GM12878 (cell line): ENCODE data around the gene ADGRG7. TPM values are rescaled to one million over a fixed set of nuclear protein-coding genes. Genes with fewer than 3 reads are reported as not detected.
A peak's percentile ranks its signal among the peaks of the same experiment; 100 is the strongest.

Source experiments
- ASH2L ChIP-seq: fragments of 300-600, 200-600 bp; sonication (generic); IDR thresholded peaks from 2 replicates; pipeline ENCODE4 v1.6.1; 2017; ENCODE audit warnings: low read depth, mild to moderate bottlenecking, borderline replicate concordance
- CEBPB ChIP-seq, 2 experiments: fragments of 150-350 bp in 1 of 2; IDR thresholded peaks; 2 replicates each; pipeline ENCODE4 v1.6.1; 2012 to 2014; ENCODE audit warnings: low read depth in 2 of 2, low read length in 2 of 2, borderline replicate concordance in 1 of 2, inconsistent platforms in 1 of 2
- CREM ChIP-seq: IDR thresholded peaks from 2 replicates; pipeline ENCODE4 v1.6.1; 2014; ENCODE audit warnings: antibody characterized with exemption, low read depth
- EGR1 ChIP-seq, 2 experiments: IDR thresholded peaks; 1 replicate in 1 of 2; 2 replicates in 1 of 2; pipeline ENCODE4 v1.6.1; 2011 to 2012; ENCODE audit warnings: low read depth in 2 of 2, low read length in 2 of 2, borderline replicate concordance in 1 of 2, mild to moderate bottlenecking in 1 of 2, moderate library complexity in 1 of 2
- FOXM1 ChIP-seq: IDR thresholded peaks from 2 replicates; pipeline ENCODE4 v1.6.1; 2012; ENCODE audit warnings: low read depth, mild to moderate bottlenecking, inconsistent platforms, low read length, moderate library complexity
- HDGF ChIP-seq: fragments of 450-650 bp; IDR thresholded peaks from 2 replicates; pipeline ENCODE4 v1.6.1; 2016; ENCODE audit warnings: antibody characterized with exemption
- JUND ChIP-seq: IDR thresholded peaks from 2 replicates; pipeline ENCODE4 v1.6.1; 2012; ENCODE audit warnings: low read depth, mild to moderate bottlenecking, low read length, improper control_type of control experiment, moderate library complexity
- KDM1A ChIP-seq: fragments of 200-600 bp; sonication (generic); IDR thresholded peaks from 2 replicates; pipeline ENCODE4 v1.6.1; 2016; ENCODE audit warnings: borderline replicate concordance
- RFX5 ChIP-seq: IDR thresholded peaks from 2 replicates; pipeline ENCODE4 v1.6.1; 2011; ENCODE audit warnings: low read depth, low read length, improper control_type of control experiment
- SMAD5 ChIP-seq: IDR thresholded peaks from 2 replicates; pipeline ENCODE4 v1.6.1; 2016; ENCODE audit warnings: antibody characterized with exemption, low read depth
- SMARCA5 ChIP-seq: fragments of 450-650 bp; IDR thresholded peaks from 2 replicates; pipeline ENCODE4 v1.6.1; 2017; ENCODE audit warnings: mild to moderate bottlenecking
- SREBF1 ChIP-seq: IDR thresholded peaks from 2 replicates; pipeline ENCODE4 v1.6.1; 2012; ENCODE audit warnings: mild to moderate bottlenecking, low read length
- TBL1XR1 ChIP-seq: IDR thresholded peaks from 2 replicates; pipeline ENCODE4 v1.6.1; 2012; ENCODE audit warnings: low read depth, low read length, improper control_type of control experiment
- TCF12 ChIP-seq: IDR thresholded peaks from 2 replicates; pipeline ENCODE4 v1.6.1; 2011; ENCODE audit warnings: low read depth, mild to moderate bottlenecking, low read length
- polyA plus RNA-seq, 11 experiments: library from polyadenylated mRNA; depleted of rRNA in 4 of 11; unstranded in 6 of 11; stranded (reverse) in 5 of 11; fragments of >200 nt; fragmentation: Nextera tagmentation in 4 of 11; fragmentation: Illumina TruSeq in 1 of 11; extraction: Ambion mirVana in 4 of 11; extraction: Trizol in 1 of 11; gene quantifications; 1 replicate in 1 of 11; 2 replicates in 10 of 11; pipeline versions ENCODE4 v1.2.1 to v1.2.3, GENCODE V29; 2011 to 2016; ENCODE audit warnings: inconsistent platforms in 2 of 11, missing spikeins in 2 of 11, low read depth in 1 of 11
- total RNA-seq, 4 experiments: library from RNA; depleted of rRNA in 3 of 4; stranded (reverse); fragments of >200 nt in 3 of 4; fragmentation: Illumina TruSeq in 1 of 4; extraction: Trizol in 1 of 4; gene quantifications; 2 replicates each; pipeline versions ENCODE4 v1.2.1 to v1.2.3, GENCODE V29; 2013 to 2021
- TF ChIP-seq, protein P1 (sequence below): fragments of 450-650 bp; IDR thresholded peaks from 2 replicates; pipeline ENCODE4 v1.6.1; 2017; ENCODE audit warnings: mild to moderate bottlenecking
- TF ChIP-seq, protein P2 (sequence below): fragments of 450-650 bp; IDR thresholded peaks from 2 replicates; pipeline ENCODE4 v1.6.1; 2017; ENCODE audit warnings: antibody characterized with exemption, mild to moderate bottlenecking, moderate library complexity
- TF ChIP-seq, protein P3 (sequence below): fragments of 450-650 bp; conservative IDR thresholded peaks from 2 replicates; pipeline ENCODE4 v1.6.1; 2017; ENCODE audit warnings: mild to moderate bottlenecking, moderate library complexity
- TF ChIP-seq, protein P4 (sequence below): fragments of 450-650 bp; IDR thresholded peaks from 2 replicates; pipeline ENCODE4 v1.6.1; 2018; ENCODE audit warnings: borderline replicate concordance, mild to moderate bottlenecking; ENCODE audit not compliant: partially characterized antibody
- TF ChIP-seq, protein P5 (sequence below): IDR thresholded peaks from 2 replicates; pipeline ENCODE4 v1.6.1; 2011; ENCODE audit warnings: low read depth, low read length, improper control_type of control experiment, borderline replicate concordance

The ADGRG7 gene
- total and polyA plus RNA-seq, 10 of the 15 experiments (the other 5 are each of a cell fraction or from before 2014, with no cell fraction given), result 0.02 to 0.21 (median 0.14) TPM; not detected in 7

DNA sequence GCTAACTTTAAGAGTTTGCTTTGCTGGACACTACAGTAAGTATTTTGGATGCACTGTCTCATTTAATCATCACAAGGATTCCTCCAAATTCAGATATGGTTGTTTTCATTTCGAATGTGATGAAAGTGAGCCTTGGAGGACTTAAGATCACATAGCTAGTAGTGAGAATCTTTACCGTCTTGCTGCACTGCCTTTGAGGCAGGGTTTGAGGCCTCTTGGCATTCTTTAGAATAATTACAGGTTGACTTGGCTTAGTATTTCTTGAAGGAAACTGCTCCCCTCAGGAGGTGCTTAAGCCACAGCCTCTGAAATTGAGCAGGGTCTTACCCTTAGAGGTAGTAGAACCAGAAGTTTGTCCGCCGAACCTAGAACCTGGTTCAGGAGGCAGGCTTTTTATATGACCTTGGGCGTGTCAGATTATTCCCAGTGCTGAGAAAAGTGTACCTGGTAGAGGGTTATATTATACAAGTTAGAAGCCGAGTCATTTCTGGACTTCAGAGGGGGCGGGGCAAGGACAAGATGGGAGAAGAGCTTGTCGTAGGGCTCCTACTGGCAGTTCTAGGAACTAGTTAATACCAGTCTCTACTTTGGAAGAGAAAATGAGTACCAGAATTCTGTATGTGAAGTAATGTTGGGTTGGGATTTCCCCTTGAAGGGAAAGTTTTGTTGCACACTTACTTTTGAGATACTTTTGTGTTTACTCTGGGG is 101.0 kb downstream of the ADGRG7 start (continued):
- TF ChIP-seq RFX5 (no peak), SMAD5 (no peak), FOXM1 (peak; percentile 47; the same call in 1 of the 2 replicates), ASH2L (no peak), JUND (peak; percentile 69; the same call in 1 of the 2 replicates), TBL1XR1 (0 out of 2 replicates have a peak, but pooled peaks have one; percentile 50), CREM (no peak), TCF12 (no peak), EGR1 (IDR thresholded peaks at IDR 0.05; ENCODE audit: borderline replicate concordance in 1 of 2, low read depth in 2 of 2, low read length in 2 of 2) (no peak), SMARCA5 (no peak), HDGF (no peak), KDM1A (no peak), SREBF1 (no peak), CEBPB (IDR thresholded peaks at IDR 0.05; ENCODE audit: borderline replicate concordance in 1 of 2, low read depth in 2 of 2, low read length in 2 of 2) (no peak)
- TF ChIP-seq, protein P1, sequence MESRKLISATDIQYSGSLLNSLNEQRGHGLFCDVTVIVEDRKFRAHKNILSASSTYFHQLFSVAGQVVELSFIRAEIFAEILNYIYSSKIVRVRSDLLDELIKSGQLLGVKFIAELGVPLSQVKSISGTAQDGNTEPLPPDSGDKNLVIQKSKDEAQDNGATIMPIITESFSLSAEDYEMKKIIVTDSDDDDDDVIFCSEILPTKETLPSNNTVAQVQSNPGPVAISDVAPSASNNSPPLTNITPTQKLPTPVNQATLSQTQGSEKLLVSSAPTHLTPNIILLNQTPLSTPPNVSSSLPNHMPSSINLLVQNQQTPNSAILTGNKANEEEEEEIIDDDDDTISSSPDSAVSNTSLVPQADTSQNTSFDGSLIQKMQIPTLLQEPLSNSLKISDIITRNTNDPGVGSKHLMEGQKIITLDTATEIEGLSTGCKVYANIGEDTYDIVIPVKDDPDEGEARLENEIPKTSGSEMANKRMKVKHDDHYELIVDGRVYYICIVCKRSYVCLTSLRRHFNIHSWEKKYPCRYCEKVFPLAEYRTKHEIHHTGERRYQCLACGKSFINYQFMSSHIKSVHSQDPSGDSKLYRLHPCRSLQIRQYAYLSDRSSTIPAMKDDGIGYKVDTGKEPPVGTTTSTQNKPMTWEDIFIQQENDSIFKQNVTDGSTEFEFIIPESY, result no peak
- TF ChIP-seq, protein P2, sequence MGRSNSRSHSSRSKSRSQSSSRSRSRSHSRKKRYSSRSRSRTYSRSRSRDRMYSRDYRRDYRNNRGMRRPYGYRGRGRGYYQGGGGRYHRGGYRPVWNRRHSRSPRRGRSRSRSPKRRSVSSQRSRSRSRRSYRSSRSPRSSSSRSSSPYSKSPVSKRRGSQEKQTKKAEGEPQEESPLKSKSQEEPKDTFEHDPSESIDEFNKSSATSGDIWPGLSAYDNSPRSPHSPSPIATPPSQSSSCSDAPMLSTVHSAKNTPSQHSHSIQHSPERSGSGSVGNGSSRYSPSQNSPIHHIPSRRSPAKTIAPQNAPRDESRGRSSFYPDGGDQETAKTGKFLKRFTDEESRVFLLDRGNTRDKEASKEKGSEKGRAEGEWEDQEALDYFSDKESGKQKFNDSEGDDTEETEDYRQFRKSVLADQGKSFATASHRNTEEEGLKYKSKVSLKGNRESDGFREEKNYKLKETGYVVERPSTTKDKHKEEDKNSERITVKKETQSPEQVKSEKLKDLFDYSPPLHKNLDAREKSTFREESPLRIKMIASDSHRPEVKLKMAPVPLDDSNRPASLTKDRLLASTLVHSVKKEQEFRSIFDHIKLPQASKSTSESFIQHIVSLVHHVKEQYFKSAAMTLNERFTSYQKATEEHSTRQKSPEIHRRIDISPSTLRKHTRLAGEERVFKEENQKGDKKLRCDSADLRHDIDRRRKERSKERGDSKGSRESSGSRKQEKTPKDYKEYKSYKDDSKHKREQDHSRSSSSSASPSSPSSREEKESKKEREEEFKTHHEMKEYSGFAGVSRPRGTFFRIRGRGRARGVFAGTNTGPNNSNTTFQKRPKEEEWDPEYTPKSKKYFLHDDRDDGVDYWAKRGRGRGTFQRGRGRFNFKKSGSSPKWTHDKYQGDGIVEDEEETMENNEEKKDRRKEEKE, result no peak
- TF ChIP-seq, protein P3, sequence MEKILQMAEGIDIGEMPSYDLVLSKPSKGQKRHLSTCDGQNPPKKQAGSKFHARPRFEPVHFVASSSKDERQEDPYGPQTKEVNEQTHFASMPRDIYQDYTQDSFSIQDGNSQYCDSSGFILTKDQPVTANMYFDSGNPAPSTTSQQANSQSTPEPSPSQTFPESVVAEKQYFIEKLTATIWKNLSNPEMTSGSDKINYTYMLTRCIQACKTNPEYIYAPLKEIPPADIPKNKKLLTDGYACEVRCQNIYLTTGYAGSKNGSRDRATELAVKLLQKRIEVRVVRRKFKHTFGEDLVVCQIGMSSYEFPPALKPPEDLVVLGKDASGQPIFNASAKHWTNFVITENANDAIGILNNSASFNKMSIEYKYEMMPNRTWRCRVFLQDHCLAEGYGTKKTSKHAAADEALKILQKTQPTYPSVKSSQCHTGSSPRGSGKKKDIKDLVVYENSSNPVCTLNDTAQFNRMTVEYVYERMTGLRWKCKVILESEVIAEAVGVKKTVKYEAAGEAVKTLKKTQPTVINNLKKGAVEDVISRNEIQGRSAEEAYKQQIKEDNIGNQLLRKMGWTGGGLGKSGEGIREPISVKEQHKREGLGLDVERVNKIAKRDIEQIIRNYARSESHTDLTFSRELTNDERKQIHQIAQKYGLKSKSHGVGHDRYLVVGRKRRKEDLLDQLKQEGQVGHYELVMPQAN, result no peak
- TF ChIP-seq, protein P4, sequence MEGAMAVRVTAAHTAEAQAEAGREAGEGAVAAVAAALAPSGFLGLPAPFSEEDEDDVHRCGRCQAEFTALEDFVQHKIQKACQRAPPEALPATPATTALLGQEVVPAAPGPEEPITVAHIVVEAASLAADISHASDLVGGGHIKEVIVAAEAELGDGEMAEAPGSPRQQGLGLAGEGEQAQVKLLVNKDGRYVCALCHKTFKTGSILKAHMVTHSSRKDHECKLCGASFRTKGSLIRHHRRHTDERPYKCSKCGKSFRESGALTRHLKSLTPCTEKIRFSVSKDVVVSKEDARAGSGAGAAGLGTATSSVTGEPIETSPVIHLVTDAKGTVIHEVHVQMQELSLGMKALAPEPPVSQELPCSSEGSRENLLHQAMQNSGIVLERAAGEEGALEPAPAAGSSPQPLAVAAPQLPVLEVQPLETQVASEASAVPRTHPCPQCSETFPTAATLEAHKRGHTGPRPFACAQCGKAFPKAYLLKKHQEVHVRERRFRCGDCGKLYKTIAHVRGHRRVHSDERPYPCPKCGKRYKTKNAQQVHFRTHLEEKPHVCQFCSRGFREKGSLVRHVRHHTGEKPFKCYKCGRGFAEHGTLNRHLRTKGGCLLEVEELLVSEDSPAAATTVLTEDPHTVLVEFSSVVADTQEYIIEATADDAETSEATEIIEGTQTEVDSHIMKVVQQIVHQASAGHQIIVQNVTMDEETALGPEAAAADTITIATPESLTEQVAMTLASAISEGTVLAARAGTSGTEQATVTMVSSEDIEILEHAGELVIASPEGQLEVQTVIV, result no peak
- TF ChIP-seq, protein P5, sequence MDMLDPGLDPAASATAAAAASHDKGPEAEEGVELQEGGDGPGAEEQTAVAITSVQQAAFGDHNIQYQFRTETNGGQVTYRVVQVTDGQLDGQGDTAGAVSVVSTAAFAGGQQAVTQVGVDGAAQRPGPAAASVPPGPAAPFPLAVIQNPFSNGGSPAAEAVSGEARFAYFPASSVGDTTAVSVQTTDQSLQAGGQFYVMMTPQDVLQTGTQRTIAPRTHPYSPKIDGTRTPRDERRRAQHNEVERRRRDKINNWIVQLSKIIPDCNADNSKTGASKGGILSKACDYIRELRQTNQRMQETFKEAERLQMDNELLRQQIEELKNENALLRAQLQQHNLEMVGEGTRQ, result no peak
- TF ChIP-seq, all 136 proteins: peak for 19
